Skeletal muscle cell (primary cell): ENCODE measurements around the gene CADM1.

ENCODE experiments used
- DNase-seq: peaks from one replicate; pipeline ENCODE4 v3.0.0-alpha.2; 2010; ENCODE audit warnings: low read depth
- H3K4me3 ChIP-seq: 2 replicates; pipeline ENCODE4 v1.5.1; 2011; ENCODE audit warnings: low read depth, mild to moderate bottlenecking, control low read depth, low read length, moderate library complexity

The CADM1 gene

DNA sequence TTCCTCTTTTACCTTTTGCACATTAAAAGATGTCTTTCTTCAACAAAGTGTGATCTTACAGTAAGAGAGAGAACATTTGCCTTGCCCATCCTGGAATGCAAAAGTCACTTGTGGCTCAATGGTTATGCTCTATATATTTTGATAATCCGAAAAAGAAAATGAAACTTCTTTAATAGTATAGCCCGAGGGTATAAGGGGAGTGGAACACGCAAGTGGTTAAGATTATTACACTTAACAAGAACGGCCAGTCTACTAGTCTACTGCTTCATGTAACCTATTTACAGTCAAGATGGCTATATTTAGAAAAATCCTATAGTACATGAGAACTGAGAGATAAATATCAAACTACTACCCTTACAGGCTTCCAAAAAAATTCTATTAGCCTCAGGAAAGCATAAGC is 86.1 kb downstream of the CADM1 start:
- no peak for DNase-seq

DNA sequence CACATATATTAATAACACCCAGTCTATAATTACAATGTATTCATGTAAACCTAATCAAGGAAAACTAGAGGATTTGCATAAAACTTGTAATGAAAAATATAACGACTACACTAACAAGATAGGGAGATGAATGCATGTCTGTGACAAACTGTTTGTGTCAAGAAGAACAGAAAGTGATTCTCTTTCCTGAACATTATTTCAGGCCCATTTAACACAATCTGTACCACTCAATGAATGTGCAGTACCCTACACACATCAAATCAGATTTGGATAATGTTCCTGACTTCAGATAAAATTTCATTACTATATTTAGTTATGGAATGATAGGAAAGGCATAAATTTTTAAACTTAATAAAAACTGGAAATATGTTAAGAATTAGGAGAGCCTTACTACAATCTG is 93.1 kb downstream of the CADM1 start:
- no peak for DNase-seq
- H3K4me3 ChIP-seq, result no peak overlapping the region

More for the DNA sequence above, 86.1 kb downstream of the CADM1 start:
- H3K4me3 ChIP-seq, result no peak overlapping the region

DNA sequence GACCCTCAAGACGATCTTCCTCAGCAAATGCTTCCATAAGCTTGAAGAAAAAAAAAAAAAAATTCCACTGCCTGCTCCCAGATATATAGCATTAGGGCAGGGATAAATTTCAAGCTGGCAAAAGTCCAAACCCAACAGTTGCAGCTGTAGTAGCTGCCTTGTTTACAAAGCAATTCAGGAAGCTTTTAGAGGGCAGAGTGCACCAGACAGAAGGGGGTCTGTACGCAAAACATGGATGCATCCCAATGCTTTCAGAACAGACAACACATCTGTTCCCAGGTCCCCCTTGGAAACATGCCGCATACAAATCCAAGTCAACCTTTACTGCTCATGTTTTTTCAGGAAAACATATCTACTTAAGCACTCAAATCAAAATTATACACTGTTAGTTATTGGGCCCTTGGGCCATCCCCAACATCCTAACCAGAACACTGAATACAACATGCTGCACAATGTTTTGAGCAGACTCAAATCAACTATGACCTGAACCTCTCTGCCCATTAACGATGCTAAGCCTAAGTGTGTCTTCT is 94.5 kb downstream of the CADM1 start:
- no peak overlapping the region for H3K4me3 ChIP-seq
- DNase-seq, result no peak

DNA sequence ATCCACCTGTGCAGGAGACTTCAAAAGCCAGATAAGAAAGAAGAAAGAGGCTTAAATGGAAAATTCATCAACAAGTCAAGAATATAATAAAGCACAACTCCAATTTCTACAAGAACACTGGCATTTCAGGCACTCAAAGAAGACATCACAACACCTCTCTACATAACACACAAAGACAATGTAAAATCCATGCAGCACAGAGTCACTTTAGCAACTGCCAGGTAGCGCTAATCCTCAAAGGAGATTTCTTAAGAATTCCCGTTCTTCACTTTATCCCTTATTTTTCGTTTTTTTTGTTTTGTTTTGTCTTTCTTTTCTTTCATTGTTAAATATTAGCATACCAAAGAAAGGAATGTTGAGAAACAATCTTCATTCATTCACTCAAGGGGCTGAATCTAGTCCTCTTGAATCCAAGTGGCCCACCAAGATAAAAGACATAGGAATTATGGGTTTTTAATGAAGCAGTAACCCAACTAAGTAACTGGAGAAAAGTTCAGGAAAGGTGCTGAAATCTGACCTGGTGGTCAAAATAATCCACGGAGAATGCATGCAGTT is 95.0 kb downstream of the CADM1 start:
- DNase-seq, result no peak
- H3K4me3 ChIP-seq, result no peak overlapping the region

DNA sequence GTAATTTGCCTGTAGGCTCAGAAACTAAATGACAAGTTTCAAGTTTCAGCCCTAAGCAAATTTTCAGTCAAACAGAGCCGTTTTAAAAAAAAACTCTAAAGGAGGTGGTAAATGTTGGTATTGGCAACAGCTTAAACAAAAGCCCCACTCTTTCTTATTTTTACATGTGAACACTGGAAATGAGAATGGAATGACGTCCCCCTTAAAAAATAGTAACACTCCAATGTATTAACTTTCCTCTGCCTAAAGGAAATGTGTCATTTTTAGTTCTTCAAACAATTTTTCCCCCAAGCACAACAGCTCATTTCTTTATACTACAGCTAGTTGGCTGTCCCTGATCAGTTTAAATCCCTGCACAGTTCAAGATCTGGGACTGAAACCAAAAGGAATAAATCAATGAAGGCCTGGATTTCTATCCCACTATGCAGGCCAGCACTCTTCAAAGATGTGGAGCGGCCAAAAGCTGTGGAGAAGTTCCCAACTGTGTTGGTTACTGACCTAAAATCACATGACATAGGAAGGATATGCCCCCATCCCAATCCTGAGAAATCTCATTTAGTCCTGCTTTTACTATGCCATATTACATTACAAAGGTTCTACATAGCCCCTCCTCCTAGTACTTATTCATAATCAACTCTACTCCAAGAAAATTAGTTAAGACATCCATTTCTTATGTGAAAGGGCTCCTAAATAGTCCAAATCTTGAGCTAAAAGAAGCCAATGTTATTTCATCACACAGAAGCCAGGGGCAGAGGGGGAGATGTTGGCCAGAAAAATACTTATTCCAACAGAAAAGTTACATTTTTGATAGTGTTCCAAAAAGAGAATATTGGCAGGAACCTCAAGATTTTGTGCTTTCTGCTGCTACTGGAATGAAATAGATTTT is 95.9 kb downstream of the CADM1 start:
- H3K4me3 ChIP-seq, result no peak overlapping the region
- DNase-seq, result no peak

DNA sequence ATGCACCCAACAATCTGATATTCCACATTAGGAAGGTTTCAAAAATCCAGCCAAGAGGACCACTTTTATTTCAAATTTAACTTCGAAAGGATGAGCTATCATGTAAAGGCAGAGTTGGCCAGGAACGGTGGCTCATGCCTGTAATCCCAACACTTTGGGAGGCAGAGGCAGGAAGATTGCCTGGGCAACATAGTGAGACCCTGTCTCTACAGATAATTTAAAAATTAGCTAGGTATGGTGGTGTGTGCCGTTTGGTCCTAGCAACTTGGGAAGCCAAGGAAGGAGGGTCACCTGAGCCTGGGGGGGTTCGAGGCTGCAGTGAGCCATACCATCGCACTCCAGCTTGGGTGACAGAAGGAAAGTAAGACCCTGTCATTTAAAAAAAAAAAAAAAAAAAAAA is 96.7 kb downstream of the CADM1 start:
- DNase-seq, result no peak

DNA sequence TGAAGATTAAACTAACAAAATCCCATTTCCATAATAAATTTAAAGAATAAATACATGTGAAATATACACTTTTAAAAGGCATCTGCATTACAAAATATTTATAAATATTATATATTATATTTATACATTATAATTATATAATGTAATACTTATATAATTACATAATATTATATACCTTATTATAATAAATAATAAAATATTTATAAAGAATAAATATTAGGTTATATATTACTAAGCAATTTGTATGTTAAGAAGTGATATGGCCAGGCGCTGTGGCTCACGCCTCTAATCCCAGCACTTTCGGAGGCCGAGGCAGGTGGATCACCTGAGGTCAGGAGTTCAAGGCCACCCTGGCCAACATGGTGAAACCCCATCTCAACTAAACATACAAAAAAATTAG is 97.8 kb downstream of the CADM1 start:
- DNase-seq, result no peak
- no peak overlapping the region for H3K4me3 ChIP-seq

More for the DNA sequence above, 96.7 kb downstream of the CADM1 start:
- no peak overlapping the region for H3K4me3 ChIP-seq

DNA sequence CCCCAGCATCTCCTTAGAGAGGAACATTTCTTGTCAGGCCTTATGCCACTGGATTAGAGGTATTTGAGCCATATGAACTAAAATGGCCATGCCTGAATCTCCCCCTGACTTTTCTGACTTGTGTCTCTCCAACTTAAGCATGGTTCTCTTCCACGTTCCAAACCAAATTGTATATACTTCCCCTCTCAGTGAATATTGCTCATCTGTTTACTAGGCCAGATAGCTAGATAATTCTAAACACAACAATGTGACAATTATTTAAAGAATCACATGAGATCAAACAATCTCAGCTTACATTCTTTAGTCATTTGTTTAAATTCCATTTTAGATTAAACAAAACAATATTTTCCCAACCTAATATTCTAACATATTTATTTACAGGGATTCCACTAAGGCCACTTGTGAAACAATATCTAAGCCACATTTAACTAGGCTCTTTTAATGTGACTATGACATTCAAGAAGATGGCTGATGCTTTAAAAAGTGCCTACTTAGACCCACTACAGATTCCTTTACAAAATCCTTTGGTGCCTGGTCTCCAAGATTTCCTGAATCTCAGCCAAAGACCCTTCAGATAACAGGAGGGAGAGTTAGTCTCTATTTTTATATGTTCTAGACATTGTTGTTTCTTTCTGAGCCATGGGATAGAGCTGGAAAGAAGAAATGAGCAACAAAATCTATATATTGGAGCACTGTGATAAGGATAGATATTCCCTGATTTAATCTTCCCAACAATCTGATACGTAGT is 105.7 kb downstream of the CADM1 start:
- H3K4me3 ChIP-seq, result no peak overlapping the region
- no peak for DNase-seq

DNA sequence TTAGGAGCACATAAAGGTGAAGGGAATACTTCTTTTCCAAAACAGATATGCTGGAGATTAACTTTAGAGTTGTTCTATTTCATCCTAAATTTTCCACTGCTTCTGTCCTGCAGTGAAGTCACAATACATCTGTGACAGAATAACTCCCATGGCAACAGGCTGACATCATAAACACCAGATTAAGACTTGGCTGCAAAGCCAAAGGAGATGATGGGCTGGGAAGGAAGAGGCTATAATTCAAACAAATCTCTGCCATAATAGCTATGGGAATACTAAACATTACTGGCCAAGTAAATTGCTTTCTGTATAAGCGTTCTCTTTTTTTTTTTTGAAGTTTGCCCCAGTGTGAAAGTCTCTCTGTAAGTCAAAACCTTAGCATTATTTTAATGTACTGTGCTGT is 107.7 kb downstream of the CADM1 start:
- DNase-seq, result no peak
- no peak overlapping the region for H3K4me3 ChIP-seq

DNA sequence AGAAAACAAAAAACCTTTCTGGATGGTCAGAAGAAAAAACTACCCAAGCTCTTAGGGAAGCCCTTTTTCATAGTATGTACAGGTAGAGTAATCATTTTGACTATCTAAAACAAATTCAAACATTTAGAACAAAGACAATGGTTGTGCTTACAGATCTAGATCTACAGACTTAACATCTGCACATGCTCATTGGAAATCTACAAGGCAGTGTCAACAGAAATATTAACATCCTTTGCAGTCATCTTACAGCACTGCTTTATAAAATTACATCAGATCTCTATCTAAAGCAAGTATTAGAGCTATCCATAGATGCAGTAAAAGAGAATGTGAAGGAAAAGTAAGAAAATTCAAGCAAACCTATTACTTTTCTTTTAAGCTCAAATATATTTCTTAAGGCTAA is 110.3 kb downstream of the CADM1 start:
- no peak overlapping the region for H3K4me3 ChIP-seq
- DNase-seq, result no peak

DNA sequence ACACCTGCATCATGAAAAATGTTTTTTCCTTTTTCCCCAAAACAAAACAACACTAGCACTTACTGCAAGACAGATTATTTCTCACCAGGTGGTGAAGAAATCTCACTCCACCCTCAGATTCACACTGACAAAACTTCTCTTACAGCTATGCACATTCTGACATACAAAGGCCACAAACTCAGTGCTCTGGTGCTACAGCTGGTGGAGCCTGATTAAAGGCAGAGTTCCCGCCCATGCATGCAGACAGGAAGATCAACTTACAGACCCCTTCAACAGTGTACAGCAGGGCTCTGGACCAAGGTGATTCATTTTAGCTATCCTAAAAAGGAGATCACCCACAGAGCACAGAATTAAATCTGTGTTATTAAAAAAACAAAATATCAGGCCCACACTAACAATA is 112.6 kb downstream of the CADM1 start:
- no peak for DNase-seq
- no peak overlapping the region for H3K4me3 ChIP-seq

DNA sequence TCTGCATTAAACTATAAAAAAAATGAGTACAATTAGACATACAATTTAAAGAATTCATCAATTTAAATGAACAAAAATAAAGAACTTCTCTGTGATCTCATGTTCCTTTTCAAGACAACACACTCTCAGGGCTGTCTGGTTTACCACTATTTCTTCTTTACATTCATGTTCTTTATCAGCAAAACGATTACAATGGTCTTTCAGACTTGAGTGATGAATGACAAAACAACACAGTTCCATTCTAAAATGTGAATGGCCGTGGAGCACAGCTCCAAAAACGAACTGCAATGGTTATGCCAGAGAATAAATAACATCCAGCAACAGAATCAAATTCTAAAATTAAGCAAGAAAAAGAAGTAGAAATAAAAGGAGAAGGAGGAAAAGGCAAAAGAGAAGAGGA is 113.1 kb downstream of the CADM1 start:
- DNase-seq, result no peak

DNA sequence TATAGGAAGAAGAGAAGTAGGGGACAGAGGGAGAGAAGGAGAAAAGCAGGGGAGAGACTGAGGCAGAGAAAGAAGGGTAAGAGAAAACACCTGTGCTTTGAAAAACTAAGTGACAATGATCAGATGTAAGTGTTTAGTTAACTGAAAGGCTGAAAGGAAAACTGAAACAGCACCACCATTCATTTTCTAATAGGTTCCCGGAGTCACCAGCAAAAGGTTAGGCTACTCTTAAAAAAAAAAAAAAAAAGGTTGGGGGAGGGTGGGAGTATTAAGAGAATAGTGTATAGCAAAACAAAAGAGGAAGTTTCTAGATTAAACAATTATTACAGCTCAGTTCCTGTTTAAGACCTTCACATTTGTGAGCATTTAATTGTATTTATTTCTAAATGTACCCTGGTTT is 113.8 kb downstream of the CADM1 start:
- no peak overlapping the region for H3K4me3 ChIP-seq
- no peak for DNase-seq

More for the DNA sequence above, 113.1 kb downstream of the CADM1 start:
- no peak overlapping the region for H3K4me3 ChIP-seq

DNA sequence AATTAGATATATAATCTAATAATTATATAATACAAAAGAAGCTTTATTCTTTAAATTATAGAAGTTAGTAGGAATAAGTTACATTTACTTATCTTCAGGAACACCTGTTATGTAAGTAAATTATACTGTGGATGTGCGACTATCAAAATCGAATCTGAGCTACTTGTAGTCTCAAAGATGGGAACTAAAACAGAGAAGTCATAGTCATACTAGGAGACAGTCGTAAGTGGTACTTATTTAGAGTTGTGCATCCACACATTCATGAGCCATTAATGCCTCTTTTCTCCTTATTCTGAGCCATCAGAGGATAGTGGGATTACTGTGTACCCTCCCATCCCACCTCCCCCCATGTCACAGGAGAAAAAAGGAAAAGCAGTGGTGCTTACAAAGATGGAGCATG is 114.4 kb downstream of the CADM1 start:
- DNase-seq, result no peak
- H3K4me3 ChIP-seq, result no peak overlapping the region

DNA sequence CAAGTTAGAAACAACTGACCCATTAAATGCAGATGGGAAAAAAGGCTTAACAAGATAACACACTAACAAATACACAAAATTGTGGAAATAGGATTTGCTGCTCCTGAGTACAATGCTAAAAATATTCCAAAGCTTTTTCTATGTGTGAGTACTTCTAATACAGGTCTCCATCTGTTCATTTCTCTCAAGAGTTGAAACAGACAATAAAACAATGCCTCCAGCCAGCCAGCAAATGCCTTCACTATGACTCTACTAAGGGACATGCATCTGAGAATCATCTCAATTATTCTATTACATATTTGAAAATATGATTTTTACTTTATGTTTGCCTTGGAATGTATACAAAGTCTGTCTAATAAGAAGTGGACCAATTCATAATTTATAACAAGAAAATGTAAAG is 119.0 kb downstream of the CADM1 start:
- H3K4me3 ChIP-seq, result no peak overlapping the region
- DNase-seq, result no peak

DNA sequence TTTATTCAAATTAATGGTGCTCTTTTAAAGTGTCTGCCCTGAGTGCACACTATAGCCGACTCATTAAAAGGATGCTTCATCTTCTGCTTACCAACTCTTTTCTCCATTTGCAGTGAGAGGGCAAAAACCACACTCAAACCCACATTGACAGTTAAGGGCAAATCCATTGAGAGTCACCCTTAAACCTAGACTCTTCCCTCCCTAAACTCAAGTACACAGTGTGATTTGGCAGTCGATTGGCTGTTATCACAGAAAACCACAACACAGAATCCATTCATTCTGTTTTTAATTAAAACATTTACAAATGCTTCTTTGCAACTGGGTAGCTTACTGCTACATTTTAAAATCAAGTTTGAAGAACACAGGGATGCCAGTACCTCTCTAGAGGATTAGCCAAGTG is 120.0 kb downstream of the CADM1 start:
- H3K4me3 ChIP-seq, result no peak overlapping the region
- no peak for DNase-seq

DNA sequence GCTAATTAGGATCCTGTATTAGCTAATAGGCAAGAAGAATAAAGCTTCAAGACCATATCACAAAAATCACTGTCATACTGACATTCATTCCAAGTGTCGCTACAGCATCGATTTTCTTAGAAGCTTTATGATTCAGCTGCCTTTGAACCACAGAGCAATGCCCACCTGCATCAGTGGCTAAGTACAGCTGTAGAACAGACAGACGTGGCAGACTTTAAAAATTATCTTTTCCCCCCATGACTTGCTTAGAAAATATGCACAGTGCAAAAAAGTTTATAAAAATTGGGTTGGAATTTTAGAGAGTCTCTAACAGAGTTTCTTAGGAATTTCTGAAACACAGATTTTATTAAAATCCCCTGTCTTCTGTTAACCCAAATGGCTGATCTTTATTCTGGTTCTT is 120.8 kb downstream of the CADM1 start:
- no peak for DNase-seq
- no peak overlapping the region for H3K4me3 ChIP-seq

DNA sequence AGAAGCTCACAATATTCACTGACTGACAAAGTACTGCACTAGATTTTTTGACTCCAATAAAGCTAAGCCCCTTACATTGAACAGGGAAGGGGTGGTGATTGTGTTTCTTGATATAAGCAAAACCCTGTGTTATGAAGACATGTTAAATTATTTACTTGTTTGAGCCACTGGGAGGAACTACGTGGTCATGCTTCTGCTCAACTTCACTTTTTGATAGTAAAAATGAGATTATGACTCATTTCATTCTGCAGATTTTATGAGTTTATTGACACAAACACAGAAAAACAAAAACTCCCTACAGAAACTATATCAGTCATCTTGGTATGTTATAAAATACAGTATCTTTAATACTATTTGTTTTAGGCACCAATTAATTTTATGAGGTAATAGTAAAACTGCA is 124.7 kb downstream of the CADM1 start:
- H3K4me3 ChIP-seq, result no peak overlapping the region
- DNase-seq, result no peak

DNA sequence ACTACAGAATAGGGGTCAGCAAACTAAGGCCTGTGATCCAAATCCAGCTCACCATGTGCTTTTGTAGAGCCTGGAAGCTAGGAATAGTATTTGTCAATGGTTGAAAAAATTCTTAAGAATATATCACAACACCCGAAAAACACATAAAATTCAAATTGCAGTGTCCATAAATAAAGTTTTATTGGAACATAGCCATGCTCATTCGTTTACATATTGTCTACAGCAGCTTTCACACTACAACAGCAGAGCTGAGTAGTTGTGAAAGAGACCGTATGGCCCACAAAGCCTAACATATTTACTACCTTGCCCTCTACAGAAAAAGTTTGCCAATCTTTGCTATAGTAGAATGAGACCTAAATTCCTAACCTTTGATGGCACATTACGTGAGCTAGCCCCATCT is 125.7 kb downstream of the CADM1 start:
- DNase-seq, result no peak
- H3K4me3 ChIP-seq, result no peak overlapping the region

DNA sequence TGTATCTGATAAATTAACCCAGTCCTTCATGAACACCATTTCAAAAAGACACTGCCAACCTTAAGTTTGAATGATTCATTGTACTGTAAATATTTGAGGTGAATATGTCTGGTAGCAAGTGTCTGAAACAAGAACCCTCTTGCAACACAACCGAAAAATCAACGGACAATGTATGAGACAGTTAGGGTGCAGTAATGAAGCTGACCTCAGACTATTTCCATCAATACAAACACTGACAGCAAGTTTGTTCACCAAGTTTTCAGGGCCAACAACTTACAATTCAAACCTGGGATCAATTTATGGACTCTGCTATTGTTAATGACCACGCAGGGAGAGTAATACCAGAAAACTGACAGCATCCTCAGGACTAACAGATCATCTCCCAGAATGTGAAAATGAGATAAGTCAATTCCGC is 126.3 kb downstream of the CADM1 start:
- DNase-seq, result no peak
- H3K4me3 ChIP-seq, result no peak overlapping the region
